ENCODE data around the gene NEGR1.

The NEGR1 gene

GRCh38 chr1:71836904-71837303, 445.4 kb downstream of the NEGR1 start:
- DNase-seq: no peak

- no peak for DNase-seq
These were observed 446.9 kb downstream of the NEGR1 start for GRCh38 chr1:71835442-71835813.

GRCh38 chr1:71834601-71835441, 447.5 kb downstream of the NEGR1 start:
- DNase-seq: no peak

GRCh38 chr1:71831646-71832045, 450.7 kb downstream of the NEGR1 start:
- DNase-seq: no peak

GRCh38 chr1:71829346-71829745, 453.0 kb downstream of the NEGR1 start:
- no peak for DNase-seq

GRCh38 chr1:71828431-71829012, 453.8 kb downstream of the NEGR1 start:
- DNase-seq: no peak

GRCh38 chr1:71823708-71824305, 458.5 kb downstream of the NEGR1 start:
- no peak for DNase-seq

GRCh38 chr1:71817028-71817427, 465.3 kb downstream of the NEGR1 start:
- no peak for DNase-seq

- DNase-seq: no peak
These were observed 473.3 kb downstream of the NEGR1 start for GRCh38 chr1:71809085-71809484.

GRCh38 chr1:71804140-71804539, 478.2 kb downstream of the NEGR1 start:
- DNase-seq: no peak

GRCh38 chr1:71796006-71796405, 486.3 kb downstream of the NEGR1 start:
- no peak for DNase-seq

- no peak for DNase-seq
These were observed 490.1 kb downstream of the NEGR1 start for GRCh38 chr1:71792264-71792663.

GRCh38 chr1:71788113-71788512, 494.2 kb downstream of the NEGR1 start:
- no peak for DNase-seq

GRCh38 chr1:71787699-71788098, 494.6 kb downstream of the NEGR1 start:
- DNase-seq: no peak

GRCh38 chr1:71786218-71786617, 496.1 kb downstream of the NEGR1 start:
- DNase-seq: no peak

GRCh38 chr1:71785450-71785849, 496.9 kb downstream of the NEGR1 start:
- DNase-seq: no peak

- DNase-seq: no peak
These were observed 497.3 kb downstream of the NEGR1 start for GRCh38 chr1:71785000-71785399.

- DNase-seq: no peak
These were observed 498.1 kb downstream of the NEGR1 start for GRCh38 chr1:71784241-71784640.

- DNase-seq: no peak
These were observed 499.3 kb downstream of the NEGR1 start for GRCh38 chr1:71783071-71783470.

GRCh38 chr1:71781450-71781849, 500.9 kb downstream of the NEGR1 start:
- DNase-seq: no peak

- no peak for DNase-seq
These were observed 501.7 kb downstream of the NEGR1 start for GRCh38 chr1:71780681-71781080.

GRCh38 chr1:71778940-71779339, 503.4 kb downstream of the NEGR1 start:
- no peak for DNase-seq

- DNase-seq: no peak
These were observed 505.2 kb downstream of the NEGR1 start for GRCh38 chr1:71777094-71777493.

- DNase-seq: no peak
These were observed 507.6 kb downstream of the NEGR1 start for GRCh38 chr1:71774705-71775104.

Data from stimulated activated CD4-positive, alpha-beta T cell treated with anti-CD3 and anti-CD28 coated beads, Interleukin-2, amount 100 ng/mL, for 24 hours (primary cell).